Putamen (tissue), 1 donor: Measurements from ENCODE around the gene SCAMP4.
A peak's percentile ranks its signal among the peaks of the same experiment; 100 is the strongest.
"Not testable (repeated sequence)": the region's sequence is repeated elsewhere in the genome, so short reads cannot be mapped to it uniquely, and the experiment has no call there.

Source experiments
- DNase-seq: peaks from one replicate; pipeline ENCODE4 v3.0.0-alpha.2; 2016; ENCODE audit warnings: low spot score

SCAMP4 gene

GRCh38 chr19:1882786-1883692, 22.2 kb upstream of the SCAMP4 start:
- DNase-seq = no peak

- no peak for DNase-seq
Measured at GRCh38 chr19:1883784-1884183, 21.4 kb upstream of the SCAMP4 start.

GRCh38 chr19:1884291-1884718, 20.9 kb upstream of the SCAMP4 start:
- no peak for DNase-seq

- DNase-seq = no peak
Measured at GRCh38 chr19:1884719-1885334, 20.4 kb upstream of the SCAMP4 start.

GRCh38 chr19:1885398-1886119, 19.6 kb upstream of the SCAMP4 start, which contains the start of gene ABHD17A:
ABHD17A (minus strand) TSS chr19:1885496; CDS start chr19:1881566, 3,930 bp downstream.
- DNase-seq = peak; percentile 95

- not testable (repeated sequence) for DNase-seq
Measured at GRCh38 chr19:1886360-1886759, 18.8 kb upstream of the SCAMP4 start.

GRCh38 chr19:1888385-1888784, 16.8 kb upstream of the SCAMP4 start:
- no peak for DNase-seq

GRCh38 chr19:1889907-1890306, 15.3 kb upstream of the SCAMP4 start:
- no peak for DNase-seq

GRCh38 chr19:1893791-1894190, 11.4 kb upstream of the SCAMP4 start:
- no peak for DNase-seq

- no peak for DNase-seq
Measured at GRCh38 chr19:1896508-1896907, 8.7 kb upstream of the SCAMP4 start.

GRCh38 chr19:1901940-1902404, 3.2 kb upstream of the SCAMP4 start:
- peak; percentile 28 for DNase-seq

- no peak for DNase-seq
Measured at GRCh38 chr19:1902923-1903322, 2.3 kb upstream of the SCAMP4 start.

- DNase-seq = no peak
Measured at GRCh38 chr19:1904860-1905109, 414 bp upstream of the SCAMP4 start.

- DNase-seq = no peak
Measured at GRCh38 chr19:1905863-1906375, 720 bp downstream of the SCAMP4 start.

GRCh38 chr19:1906985-1907562, 1.9 kb downstream of the SCAMP4 start:
- no peak for DNase-seq

- DNase-seq = peak; percentile 25
Measured at GRCh38 chr19:1907563-1908363, 2.6 kb downstream of the SCAMP4 start.

GRCh38 chr19:1908364-1908678, 3.1 kb downstream of the SCAMP4 start:
- no peak for DNase-seq

GRCh38 chr19:1909761-1910080, 4.5 kb downstream of the SCAMP4 start:
- no peak for DNase-seq

- DNase-seq = no peak
Measured at GRCh38 chr19:1910177-1910576, 5.0 kb downstream of the SCAMP4 start.

GRCh38 chr19:1911098-1911497, 5.9 kb downstream of the SCAMP4 start:
- no peak for DNase-seq

- no peak for DNase-seq
Measured at GRCh38 chr19:1911995-1912394, 6.8 kb downstream of the SCAMP4 start.
